G401.6 (cell line): Measurements from ENCODE around the gene USP38.
"Not testable (repeated sequence)": the region's sequence is repeated elsewhere in the genome, so short reads cannot be mapped to it uniquely, and the experiment has no call there.

Experiments used
- FAIRE-seq: peaks from 2 replicates; lab custom pipeline; 2012; peaks lifted over from hg19 to GRCh38; lab: Jason Lieb, UNC

The USP38 gene, protein sequence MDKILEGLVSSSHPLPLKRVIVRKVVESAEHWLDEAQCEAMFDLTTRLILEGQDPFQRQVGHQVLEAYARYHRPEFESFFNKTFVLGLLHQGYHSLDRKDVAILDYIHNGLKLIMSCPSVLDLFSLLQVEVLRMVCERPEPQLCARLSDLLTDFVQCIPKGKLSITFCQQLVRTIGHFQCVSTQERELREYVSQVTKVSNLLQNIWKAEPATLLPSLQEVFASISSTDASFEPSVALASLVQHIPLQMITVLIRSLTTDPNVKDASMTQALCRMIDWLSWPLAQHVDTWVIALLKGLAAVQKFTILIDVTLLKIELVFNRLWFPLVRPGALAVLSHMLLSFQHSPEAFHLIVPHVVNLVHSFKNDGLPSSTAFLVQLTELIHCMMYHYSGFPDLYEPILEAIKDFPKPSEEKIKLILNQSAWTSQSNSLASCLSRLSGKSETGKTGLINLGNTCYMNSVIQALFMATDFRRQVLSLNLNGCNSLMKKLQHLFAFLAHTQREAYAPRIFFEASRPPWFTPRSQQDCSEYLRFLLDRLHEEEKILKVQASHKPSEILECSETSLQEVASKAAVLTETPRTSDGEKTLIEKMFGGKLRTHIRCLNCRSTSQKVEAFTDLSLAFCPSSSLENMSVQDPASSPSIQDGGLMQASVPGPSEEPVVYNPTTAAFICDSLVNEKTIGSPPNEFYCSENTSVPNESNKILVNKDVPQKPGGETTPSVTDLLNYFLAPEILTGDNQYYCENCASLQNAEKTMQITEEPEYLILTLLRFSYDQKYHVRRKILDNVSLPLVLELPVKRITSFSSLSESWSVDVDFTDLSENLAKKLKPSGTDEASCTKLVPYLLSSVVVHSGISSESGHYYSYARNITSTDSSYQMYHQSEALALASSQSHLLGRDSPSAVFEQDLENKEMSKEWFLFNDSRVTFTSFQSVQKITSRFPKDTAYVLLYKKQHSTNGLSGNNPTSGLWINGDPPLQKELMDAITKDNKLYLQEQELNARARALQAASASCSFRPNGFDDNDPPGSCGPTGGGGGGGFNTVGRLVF

DNA sequence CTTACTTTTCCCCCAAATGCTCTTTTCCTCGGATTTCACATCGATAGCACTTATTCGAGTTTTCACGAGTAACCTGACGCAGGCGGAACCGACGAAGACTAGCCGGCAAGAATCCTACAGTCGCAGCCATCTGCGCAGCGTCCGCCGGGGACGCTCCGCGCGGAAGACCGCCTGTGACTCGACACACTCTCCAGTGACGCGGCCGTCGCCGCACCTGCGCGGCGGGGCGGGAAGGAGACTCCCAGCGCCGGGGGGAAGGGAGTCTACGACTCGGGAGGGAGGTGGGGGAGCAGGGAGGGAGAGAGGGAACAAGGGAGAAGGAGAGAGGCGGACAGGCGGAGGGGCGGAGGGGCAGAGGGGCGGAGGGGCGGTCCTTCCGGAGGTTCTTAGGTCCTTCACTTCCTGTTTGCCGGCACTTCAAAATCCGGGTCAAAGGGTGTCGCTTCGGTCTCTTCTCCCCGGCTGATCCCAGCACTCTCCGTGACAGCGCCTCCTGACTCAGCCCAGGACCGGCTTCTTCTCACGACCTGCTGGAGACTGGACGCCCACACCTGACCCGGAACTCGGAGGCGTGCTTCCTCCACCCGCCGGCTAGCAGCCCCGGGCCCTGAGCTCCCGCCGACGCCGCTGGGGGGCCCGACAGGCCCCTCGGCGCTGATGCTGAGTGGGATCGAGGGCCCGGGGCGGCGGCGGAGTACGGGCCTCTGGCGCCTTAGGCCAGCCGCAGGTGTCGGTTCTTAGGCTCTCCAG is at the start of gene USP38:
TSS of gene USP38 (plus strand) at position 415 of the 750 bp plus-strand sequence. CDS start 534 bp downstream, outside the sequence.
- peak; percentile 62 for FAIRE-seq

DNA sequence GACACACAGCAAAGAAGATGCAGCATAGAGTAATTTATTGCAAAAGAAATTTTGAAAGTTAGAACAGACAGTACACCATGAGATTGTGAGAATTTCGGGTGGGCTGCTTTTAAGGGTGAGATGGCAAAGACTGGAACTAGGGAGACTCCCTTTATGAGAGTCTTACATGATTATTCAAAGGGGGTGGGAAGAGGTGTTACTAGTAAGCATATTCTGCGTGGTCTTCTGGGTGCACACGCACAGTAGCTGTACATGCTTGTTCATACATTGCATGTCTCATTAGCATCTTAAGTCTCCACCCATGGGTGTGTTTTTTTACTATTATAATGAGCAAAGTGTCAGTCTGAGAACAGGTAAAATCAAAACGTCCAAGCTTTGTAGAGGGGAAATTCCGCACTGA is 49.4 kb upstream of the USP38 start:
- no peak for FAIRE-seq

DNA sequence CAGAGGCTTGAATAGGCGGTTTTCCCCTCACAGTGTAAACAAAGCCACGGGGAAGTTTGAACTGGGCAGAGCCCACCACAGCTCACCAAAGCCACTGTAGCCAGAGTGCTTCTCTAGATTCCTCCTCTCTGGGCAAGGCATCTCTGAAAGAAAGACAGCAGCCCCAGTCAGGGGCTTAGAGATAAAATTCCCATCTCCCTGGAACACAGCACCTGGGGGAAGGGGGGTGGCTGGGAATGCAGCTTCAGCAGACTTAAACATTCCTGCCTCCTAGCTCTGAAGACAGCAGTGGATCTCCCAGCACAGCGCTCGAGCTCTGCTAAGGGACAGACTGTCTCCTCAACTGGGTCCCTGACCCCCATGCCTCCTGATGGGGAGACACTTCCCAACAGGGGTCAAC is 44.0 kb upstream of the USP38 start:
- no peak for FAIRE-seq

DNA sequence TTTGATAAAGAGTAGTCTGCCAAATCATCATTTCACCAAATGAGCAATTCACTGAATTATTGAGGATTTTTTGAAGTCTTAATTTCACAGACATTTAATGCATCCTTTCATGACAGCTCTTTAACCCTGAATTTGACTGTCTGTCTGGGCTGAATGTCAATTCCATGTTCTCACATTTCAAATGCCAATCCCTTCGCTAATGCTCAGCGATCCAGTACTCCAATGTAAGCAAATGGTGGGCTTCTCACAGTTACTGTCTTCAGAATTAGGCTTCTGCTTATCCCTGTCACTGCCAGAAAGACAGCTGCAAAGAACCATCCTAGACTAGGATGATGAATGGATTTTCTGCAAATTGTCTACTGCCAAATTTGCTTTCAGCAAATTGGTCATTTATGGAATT is 36.2 kb upstream of the USP38 start:
- no peak for FAIRE-seq

DNA sequence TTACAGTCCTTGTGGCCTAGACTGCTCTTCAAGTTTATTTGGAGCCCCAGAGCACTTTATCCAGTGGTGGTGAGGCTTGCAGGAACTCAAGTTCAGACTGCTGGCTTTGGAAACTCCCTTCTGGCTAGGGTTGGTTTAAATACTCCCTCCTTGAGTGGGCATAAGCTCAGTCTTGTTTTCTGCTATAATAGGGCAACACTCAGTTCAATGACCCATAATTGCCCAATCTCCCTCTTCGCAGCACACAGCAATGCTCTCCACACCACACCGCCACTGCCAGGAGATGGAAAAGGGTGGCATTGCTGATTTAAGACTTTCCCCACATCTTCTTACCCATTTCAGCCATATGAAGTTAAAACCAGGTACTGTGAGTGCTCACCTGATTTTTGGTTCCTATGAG is 27.9 kb upstream of the USP38 start:
- FAIRE-seq, result no peak

DNA sequence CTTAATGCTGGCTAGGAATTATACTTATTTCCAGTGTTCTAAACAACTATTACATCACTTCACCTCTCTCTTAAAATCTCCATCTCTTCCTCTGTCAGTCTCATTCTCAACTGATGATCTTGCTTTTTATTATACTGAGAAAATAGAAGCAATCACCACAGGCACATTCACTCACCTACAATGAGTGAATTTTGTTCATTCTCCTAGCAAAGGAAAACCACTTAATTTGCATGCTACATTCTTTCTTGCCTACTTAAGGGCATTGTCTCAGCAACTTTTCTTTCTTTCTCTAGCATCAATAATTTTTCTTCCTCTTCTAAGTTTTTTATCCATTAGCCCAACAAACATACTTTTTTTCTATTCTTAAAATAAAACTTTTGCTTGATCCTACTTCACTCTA is 21.1 kb upstream of the USP38 start:
- FAIRE-seq, result no peak

DNA sequence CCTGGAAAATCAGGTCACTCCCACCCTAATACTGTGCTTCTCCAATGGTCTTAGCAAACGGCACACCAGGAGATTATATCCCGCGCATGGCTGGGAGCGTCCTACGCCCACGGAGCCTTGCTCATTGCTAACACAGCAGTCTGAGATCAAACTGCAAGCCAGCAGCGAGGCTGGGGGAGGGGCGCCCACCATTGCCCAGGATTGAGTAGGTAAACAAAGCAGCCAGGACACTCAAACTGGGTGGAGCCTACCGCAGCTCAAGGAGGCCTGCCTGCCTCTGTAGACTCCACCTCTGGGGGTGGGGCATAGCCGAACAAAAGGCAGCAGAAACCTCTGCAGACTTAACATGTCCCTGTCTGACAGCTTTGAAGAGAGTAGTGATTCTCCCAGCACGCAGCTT is 18.0 kb upstream of the USP38 start:
- not testable (repeated sequence) for FAIRE-seq

DNA sequence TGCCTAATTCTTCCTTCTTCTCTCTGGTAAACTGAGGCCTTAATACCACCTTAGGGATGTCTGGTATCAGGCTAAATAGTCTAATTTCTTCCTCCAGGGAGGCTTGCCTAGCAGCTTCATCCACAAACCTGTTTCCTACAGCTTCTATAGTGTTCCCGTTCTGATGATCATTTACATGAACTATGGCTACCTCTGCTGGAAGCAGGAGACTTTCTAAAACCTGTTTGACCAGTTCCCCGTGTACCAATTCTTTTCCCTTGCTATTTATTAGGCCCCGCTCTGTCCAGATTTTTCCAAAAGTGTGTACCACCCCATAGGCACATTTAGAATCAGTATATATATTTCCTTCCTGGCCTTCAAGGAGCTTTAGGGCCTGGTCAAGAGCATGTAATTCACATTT is 5.8 kb upstream of the USP38 start:
- FAIRE-seq, result no peak

DNA sequence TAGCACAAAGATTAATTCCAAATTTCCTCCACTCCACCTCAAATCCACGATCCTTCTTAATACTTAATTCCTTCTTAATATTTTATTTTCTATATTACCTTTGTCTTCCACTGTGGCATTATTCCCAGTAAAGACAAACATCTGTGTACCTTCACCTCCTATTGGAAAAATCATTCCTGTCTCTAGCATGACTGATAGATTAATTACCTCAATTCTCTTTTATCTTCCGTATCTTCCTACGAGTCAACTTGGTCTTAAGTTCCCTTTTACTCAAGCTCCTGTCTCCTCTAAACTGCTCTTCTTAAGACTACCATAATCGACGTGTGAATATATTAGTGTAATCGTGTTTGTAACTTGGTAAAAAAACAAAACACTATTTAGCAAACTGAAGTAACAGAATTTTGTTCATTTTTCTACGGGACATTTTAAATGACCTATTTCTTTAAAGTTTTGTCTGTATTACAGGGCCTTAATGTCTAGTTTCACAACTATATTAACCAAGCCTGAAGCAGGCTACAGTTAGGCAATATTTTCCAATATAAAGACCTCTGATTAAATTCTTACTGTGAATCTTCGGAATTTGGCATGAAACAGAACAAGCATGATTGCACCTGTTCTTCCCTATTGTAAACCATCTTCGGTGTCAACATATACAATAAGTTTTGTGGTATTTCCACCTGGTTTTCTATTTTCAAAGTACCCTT is 1.1 kb upstream of the USP38 start:
- FAIRE-seq, result no peak

DNA sequence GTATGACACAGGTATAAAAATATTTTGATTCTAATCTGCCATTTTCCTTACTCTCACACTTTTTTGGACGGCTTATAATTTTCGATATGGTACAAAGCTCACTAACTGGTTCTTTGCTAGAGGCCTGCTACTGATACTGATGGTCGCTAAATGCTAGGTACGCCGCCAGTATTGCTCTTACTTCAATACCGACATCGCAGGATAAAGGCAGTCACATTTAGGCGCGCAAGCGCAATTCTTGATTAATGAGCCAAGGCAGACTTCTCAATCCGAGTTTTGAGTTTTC is 557 bp upstream of the USP38 start:
- no peak for FAIRE-seq

DNA sequence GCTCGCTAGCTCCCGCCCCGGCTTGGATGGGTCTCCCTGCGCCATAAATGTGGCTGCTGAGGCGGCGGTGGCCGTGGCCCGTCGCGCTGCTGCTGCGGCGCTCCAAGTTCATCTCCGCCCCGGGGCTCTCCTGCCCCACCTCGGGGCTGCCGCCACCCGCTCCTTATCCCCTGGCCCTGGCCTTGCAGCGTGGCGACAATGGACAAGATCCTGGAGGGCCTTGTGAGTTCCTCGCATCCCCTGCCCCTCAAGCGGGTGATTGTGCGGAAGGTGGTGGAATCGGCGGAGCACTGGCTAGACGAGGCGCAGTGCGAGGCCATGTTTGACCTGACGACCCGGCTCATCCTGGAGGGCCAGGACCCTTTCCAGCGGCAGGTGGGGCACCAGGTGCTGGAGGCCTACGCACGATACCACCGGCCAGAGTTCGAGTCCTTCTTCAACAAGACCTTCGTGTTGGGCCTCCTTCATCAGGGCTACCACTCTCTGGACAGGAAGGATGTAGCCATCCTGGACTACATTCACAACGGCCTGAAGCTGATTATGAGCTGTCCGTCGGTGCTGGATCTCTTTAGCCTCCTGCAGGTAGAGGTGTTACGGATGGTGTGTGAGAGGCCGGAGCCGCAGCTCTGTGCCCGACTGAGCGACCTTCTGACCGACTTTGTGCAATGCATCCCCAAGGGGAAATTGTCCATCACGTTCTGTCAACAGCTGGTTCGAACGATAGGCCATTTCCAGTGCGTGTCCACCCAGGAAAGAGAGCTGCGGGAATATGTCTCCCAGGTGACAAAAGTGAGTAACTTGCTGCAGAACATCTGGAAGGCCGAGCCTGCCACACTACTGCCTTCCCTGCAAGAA is 763 bp downstream of the USP38 start:
- no peak for FAIRE-seq

DNA sequence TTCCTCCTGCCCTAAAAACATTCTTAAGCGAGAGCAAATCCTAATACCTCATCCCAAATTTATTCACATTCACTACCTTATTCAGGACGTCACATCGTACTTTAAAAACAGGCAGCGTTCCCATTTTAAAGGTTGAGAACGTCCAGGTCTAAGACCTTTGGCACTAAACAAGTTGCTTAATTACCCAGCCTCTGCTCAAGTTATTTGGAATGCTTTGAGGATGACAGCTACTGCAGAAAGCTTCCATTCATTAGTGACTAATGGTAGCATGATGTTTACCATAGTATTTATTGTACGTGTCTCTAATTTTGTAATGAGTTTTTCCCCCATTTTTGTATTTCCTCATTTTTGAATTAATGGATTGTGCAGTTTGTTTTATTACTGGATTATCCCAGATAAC is 1.5 kb downstream of the USP38 start:
- peak; percentile 46 for FAIRE-seq

DNA sequence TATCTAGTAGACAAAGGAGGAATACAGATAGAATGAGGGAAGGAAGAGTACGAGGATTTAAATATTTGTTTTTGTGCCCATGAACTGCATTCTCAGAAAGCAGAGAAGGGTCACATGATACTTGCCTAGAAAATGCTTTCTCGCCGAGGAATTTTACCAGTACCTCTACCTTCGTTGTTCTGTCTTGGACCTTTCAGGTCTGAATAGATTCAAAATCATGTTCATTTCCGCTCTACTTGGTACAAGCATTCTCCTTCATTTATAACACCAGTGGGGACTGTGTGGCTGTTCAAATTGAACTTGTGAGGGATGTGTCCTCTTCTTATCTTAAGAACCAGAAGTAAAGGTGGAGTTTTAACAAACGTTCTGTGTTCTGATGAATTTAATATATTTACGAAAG is 1.9 kb downstream of the USP38 start:
- FAIRE-seq, result peak; percentile 78

DNA sequence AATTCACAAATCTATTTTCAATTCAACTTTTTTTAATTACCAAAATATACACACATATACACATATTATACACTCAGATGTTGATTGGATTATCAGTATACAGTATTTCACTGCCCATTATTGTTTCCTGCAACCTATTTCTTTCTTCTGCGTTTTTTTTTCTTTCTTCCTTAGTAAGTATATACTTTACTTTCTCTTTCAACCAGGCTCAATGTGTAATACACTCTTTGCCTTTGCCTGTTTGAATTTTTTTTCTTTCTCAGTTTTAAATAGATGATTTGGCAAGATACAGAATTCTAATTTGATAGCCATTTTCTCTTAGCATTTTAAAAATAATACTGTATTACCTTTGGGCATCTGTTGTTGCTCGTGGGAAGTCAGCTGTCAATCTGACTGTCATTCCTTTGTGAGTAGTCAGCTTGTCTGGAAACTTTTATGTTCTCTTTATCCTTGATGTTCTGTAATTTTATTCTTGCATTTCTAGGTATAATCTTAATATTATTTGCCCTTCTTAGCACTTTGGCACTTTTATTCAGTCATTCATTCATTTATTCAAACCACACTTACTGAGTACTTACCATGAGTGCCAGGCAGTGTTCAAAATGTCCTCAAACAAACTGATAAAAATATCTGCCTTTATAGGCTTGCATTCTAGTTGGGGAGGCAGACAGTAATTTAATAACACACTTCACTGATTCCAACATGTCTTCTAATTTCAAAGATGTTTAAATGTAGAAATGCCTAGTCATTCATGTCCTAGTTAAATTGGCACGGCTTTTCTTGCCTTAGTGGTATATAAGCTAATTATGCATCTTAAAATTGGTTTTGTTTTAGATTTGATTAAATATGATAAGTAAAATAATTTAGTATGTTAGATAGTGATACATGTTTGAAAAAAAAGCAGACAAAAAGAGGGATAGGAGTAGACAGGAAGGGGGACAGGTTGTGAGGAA is 3.7 kb downstream of the USP38 start:
- FAIRE-seq, result peak; percentile 63

DNA sequence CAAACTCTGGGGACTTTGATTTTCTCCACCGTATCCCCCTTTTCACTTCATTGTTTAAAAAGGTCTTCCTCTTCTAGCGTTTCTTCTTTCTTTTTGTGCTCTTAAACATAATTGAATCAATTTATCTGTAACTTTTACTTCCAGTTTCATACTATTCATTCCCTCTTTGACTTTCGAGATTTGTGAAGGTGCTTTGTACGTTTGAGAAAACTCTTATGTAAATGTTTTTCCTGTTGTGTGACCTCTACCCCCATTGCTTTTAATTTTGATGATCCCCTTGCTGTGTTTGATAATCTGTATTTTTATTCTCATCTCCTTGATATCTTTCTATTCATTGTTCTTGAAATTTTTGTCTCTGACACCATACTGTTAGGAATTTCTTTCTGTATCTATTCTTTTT is 4.8 kb downstream of the USP38 start:
- FAIRE-seq, result no peak

DNA sequence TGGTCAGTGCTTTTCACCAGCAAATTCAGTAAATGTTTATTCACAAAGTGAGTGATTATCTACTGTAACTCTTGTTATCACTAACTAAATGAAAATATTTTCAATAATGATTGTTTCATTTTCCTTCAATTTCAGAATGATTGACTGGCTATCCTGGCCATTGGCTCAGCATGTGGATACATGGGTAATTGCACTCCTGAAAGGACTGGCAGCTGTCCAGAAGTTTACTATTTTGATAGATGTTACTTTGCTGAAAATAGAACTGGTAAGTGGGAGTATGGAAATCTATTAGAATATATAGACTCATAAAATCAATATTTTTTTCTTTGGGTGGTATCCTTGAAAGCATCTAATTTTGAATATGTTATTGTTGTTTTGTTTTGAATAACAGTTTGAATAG is 10.9 kb downstream of the USP38 start:
- FAIRE-seq, result no peak

DNA sequence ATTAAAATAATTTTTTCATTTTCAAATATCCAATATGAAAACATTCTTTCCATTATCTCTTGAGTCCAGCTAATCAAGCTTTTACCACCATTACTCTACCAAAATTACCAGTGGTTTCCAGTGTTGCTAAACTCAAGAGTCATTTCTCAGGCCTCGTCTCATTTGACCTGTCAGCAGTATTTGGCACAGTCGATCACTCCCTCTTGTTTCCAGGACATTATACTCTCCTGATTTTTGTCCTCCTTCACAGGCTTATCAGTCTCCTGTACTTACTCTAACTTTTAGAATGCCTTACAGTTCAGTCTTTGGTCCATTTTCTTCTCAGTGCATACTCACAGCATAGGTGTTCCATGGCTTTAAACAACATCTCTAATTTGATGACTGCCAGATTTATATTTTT is 11.6 kb downstream of the USP38 start:
- FAIRE-seq, result no peak

DNA sequence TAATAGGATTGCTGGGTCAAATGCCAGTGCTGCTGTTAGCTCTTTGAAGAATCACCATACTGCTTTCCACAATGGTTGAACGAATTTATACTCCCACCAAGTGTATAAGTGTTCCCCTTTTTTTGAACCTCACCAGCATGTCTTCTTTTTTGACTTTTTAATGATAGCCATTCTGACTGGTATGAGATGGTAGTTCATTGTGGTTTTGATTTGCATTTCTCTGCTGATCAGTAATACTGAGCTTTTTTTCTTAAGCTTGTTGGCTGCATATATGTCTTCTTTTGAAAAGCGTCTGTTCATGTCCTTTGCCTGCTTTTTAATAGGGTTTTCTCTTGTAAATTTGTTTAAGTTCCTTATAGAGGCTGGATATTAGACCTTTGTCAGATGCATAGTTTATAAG is 14.8 kb downstream of the USP38 start:
- FAIRE-seq, result no peak

DNA sequence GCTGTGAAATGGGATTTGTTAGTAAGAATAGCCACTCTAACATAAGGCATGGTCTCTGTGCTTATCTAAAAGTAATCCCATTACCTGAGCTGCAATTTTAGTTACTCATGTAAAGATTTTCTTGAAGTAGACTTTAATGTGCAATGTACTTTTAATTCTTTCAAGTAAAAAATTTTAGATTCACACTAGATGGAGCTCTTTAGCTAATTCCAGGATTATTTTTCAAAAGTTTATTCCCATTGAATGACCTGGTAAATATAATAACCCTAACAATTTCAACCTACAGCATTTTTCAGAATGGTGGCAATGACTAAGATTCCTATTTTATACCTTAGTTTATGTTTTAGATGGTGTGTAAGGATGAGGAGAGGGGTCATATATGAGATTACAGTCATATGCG is 18.1 kb downstream of the USP38 start:
- peak; percentile 86 for FAIRE-seq

DNA sequence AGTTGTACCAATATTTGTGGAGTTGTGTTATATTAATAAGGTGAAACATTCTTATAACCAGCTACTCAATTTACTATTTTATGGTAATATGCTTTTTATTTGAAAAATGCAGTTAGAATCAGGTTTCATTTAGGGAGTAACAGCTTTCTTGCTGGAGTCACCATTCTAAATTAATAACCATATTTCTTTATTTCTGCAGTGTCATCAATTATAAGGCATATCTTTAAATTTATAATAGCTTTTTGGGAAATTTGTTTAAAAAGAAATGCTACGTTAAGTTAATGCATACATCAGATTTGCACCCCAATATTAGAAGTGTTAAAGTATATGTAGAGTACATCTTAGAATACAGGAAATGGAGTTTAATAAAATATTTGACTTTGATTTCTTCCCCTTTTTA is 18.9 kb downstream of the USP38 start:
- FAIRE-seq, result no peak
